T-helper 1 cell treated with Interleukin-12 subunit alpha and Interleukin-12 subunit beta and Interleukin-4 antibody, amounts not matched to agents 30 μg/mL and 1 μg/mL, for 36 hours (primary cell): ENCODE results near the gene OBP2A.
"Not testable (repeated sequence)": the region's sequence is repeated elsewhere in the genome, so short reads cannot be mapped to it uniquely, and the experiment has no call there.

Experiments
- H3K27ac Mint-ChIP-seq: one replicate; pipeline ENCODE4 v1.8.0; 2021; ENCODE audit warnings: mild to moderate bottlenecking, mixed read lengths
- H3K27me3 Mint-ChIP-seq: one replicate; pipeline ENCODE4 v1.8.0; 2021; ENCODE audit warnings: low read depth, mixed read lengths
- H3K36me3 Mint-ChIP-seq: one replicate; pipeline ENCODE4 v1.8.0; 2021; ENCODE audit warnings: low read depth, mixed read lengths
- H3K4me1 Mint-ChIP-seq: one replicate; pipeline ENCODE4 v1.8.0; 2021; ENCODE audit warnings: low read depth, mixed read lengths
- H3K4me3 Mint-ChIP-seq: one replicate; pipeline ENCODE4 v1.8.0; 2021; ENCODE audit warnings: mild to moderate bottlenecking, moderate library complexity, mixed read lengths
- H3K9me3 Mint-ChIP-seq: one replicate; pipeline ENCODE4 v1.8.0; 2021; ENCODE audit warnings: mixed read lengths

Gene OBP2A

DNA sequence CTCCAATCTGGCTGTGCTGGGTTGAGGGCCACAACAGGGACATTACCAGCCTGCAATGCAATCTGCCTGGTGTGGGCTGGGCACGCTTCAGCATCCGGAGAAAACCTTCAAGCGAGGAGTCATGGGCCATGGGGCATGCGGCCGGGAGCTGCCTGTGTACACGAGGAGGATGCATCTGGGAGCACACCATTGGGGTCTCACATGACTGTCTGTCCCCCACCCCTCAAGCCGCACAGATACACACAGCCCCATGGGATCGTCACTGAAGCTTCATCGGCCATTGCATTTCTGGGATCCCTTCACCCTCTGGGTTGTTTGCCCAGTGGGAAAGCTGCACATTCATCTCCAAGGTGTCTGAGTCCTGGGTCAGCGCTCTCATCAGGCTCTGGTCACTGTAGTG lies 14.8 kb upstream of the OBP2A start:
- Mint-ChIP-seq H3K27ac (no peak overlapping the region), H3K36me3 (no peaks in the 10 kb centered on the region), H3K4me1 (no peaks in the 10 kb centered on the region), H3K9me3 (no peaks in the 10 kb centered on the region), H3K27me3 (no peaks in the 10 kb centered on the region), H3K4me3 (no peak overlapping the region)

DNA sequence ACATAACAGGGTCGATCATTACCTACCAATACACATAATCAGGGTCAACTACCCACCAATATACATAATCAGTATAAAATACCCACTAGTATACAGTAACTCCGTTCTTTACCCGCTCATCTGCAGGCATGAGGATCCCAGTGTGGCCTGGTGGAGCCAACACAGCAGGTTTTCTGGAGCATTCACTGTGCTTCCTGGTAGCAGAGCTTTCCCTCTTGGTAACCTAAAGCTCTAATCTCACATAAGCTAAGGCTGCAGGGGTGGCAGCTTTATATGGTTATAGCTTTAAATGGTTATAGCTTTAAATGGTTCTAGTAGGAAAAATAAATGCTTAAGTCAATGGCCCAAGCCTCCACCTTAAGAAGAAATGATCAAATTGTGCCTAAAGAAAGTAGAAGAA lies 12.8 kb upstream of the OBP2A start:
- Mint-ChIP-seq H3K27me3 (peaks cover 4% of the 10 kb centered on the region), H3K4me1 (no peaks in the 10 kb centered on the region), H3K27ac (no peak overlapping the region), H3K9me3 (no peaks in the 10 kb centered on the region), H3K36me3 (no peaks in the 10 kb centered on the region), H3K4me3 (no peak overlapping the region)

DNA sequence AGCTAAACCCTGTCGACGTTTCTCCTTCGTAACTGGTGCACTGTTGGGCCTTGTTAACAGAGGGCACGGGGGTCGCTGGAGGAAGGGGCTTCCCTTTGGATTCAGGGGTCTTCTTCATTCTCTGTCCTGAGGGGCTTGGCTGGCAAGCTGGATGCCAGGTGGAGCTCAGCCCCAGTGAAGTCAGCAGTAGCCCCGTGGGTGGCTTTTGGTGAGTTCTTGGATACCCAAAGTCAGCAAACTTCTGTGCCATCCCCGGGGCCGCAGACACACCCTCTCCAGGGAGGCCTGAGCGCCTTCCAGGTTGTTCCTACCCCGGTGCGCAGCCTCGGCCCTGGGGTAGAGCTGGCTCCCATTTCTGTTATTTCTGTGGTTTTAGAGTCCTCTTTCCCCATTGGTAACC lies 12.3 kb upstream of the OBP2A start:
- H3K4me1 Mint-ChIP-seq: no peaks in the 10 kb centered on the region
- H3K27ac Mint-ChIP-seq: no peak overlapping the region
- no peak overlapping the region for H3K4me3 Mint-ChIP-seq
- no peaks in the 10 kb centered on the region for H3K36me3 Mint-ChIP-seq
- no peaks in the 10 kb centered on the region for H3K9me3 Mint-ChIP-seq
- peaks cover 4% of the 10 kb centered on the region for H3K27me3 Mint-ChIP-seq

DNA sequence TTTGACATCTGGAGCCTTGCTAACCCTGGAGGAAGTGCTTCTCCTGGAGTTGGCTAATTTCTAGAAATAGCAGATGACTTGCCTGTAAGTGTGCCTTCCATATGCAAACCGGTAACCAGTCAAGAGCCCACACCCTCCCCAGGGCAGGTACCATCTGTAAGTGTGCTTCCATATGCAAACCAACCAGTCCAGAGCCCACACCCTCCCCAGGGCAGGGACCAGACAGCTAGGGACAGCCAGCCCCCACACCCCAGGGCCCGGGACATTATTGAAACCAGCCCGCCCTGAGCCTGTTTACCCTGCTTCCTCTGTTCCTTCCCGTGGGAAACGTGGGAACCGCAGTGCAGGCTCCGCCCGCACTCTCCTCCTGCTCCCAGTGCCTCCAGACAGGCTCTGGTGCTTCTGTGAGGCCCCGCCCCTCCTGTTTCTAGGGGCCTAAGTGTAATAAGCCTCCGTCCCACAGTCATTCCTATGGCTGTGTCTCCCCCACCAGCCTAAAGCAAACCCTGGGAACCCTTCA lies 11.7 kb upstream of the OBP2A start:
- H3K4me1 Mint-ChIP-seq, H3K27ac Mint-ChIP-seq, H3K4me3 Mint-ChIP-seq, H3K36me3 Mint-ChIP-seq, H3K9me3 Mint-ChIP-seq, H3K27me3 Mint-ChIP-seq: not testable (repeated sequence)

DNA sequence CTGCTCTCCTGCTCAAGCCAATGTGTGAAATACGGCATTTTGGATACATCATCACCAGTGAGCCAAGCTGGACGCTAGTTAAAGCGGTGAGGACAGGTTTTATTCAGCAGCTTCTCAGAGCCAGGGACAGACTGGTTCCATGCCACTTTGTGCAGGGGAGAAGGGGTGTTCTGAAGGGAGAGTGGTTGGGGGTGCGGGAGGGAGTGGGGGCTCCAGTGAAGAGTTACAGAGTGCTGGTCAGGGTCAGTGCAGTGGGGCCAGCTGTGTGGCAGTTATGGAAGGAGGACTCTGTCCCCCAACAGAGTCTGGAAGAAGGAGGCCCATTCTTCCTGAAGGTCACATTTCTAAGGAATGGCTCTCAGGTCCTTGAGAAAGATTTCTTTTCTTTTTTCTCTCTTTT lies 11.1 kb upstream of the OBP2A start:
- H3K27ac Mint-ChIP-seq, H3K27me3 Mint-ChIP-seq: not testable (repeated sequence)

DNA sequence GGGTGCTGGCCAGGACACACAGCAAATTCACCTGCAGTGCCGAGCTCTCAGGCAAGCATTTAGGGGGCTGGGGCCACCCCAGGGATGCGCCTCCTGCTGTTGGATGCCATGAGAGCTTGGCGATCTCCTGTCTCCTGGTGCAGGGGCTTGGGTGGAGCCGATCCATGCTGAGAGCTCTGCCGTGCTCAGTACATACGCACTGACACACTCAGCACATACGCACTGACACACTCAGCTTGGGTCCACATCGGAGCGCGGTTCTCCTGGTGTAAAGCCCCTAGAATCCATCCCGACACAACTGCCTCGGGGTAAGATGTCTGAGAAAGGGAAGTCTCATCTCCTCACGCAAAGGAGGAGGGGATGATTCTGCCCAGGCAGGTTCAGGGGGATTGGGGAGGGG lies 10.3 kb upstream of the OBP2A start:
- not testable (repeated sequence) for H3K27ac Mint-ChIP-seq, H3K4me3 Mint-ChIP-seq, H3K36me3 Mint-ChIP-seq, H3K9me3 Mint-ChIP-seq, H3K27me3 Mint-ChIP-seq, H3K4me1 Mint-ChIP-seq

More for the DNA sequence above, 11.1 kb upstream of the OBP2A start:
- H3K36me3 Mint-ChIP-seq, H3K4me1 Mint-ChIP-seq, H3K9me3 Mint-ChIP-seq, H3K4me3 Mint-ChIP-seq: not testable (repeated sequence)

DNA sequence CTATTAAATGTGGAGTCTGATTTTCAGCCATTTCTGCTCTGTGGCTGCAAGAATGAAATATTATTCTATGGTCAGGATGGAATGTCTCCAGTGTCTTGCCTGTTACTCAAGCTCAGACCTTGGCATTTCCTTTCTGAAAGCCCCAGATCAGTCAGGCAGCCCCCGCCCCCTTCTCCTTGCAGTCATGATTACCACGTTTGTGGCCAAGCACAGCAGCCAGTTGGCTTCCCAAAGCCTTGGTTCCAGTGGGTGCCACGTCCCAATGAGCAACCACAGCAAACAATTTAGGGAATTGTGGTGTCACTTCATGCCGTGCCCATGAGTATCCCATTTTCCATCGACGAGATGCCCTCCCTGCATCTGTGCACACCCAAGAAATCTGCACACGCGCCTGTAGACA lies 9.7 kb upstream of the OBP2A start:
- Mint-ChIP-seq H3K4me1 (no peaks in the 10 kb centered on the region), H3K36me3 (no peaks in the 10 kb centered on the region), H3K9me3 (no peaks in the 10 kb centered on the region), H3K27ac (no peak overlapping the region), H3K4me3 (no peak overlapping the region), H3K27me3 (peaks cover 4% of the 10 kb centered on the region)

DNA sequence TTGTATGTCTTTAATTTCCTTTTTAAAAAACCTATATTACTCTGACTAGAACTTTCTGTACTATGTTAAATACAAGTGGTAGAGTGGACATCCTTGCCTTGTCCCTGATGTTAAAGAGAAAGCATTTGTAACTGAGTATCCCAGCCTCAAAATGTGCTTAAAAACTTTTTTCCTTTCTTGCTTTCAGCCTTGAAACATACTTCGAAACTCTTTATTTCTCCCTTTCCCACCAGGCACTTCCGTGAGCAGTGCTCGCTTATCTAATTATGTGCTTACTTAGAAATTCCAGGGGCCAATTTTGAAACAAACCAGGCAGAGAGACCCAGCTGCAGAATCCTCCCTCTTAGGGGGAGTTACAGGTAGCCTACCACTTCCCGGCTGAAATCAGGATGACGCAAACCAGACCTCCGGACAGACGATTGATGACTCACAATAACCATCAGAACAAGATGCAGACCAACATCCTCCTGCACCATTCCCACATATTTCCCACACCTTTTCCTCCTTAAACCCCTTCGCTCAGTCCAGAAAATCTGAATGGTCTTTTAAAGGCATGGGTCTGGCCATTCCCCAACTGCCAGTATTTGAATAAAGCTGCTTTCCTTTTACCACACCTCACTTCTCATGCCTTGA lies 2.5 kb upstream of the OBP2A start:
- H3K4me1 Mint-ChIP-seq, H3K27ac Mint-ChIP-seq, H3K4me3 Mint-ChIP-seq, H3K27me3 Mint-ChIP-seq, H3K9me3 Mint-ChIP-seq, H3K36me3 Mint-ChIP-seq: not testable (repeated sequence)

DNA sequence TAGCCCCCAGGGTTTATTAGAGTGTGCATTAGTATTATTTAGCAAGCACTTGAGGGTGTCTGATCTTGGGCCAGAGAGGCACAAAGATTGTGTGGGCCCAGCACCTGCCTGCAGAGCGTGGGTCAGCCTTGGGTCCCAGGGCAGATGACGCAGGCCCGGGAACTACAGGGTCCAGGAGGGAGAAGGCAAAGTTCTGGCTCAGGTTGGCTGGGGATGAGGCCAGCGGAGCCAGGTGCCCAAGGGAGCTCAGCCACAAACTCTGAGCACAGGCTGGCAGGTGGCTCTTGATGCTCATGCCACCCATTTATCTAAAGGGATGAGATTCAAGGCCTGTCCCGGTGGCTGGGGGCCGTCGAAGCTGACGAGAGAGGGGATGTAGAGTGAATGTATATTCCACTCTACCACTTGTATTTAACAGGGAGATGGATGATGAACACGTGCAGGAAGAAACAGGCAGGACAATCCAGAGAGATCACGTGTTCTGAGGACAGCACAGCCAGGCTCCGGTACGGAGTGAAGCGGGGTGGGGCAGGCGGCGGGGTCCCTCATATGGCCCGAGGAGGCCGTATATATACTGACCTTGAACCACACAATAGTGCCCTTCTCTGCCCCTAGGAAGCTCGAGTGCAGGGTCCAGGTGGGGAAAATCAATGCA lies 818 bp upstream of the OBP2A start:
- Mint-ChIP-seq H3K4me3 (no peak overlapping the region), H3K36me3 (no peaks in the 10 kb centered on the region), H3K4me1 (no peaks in the 10 kb centered on the region), H3K9me3 (no peaks in the 10 kb centered on the region), H3K27me3 (peaks cover 7% of the 10 kb centered on the region), H3K27ac (no peak overlapping the region)

DNA sequence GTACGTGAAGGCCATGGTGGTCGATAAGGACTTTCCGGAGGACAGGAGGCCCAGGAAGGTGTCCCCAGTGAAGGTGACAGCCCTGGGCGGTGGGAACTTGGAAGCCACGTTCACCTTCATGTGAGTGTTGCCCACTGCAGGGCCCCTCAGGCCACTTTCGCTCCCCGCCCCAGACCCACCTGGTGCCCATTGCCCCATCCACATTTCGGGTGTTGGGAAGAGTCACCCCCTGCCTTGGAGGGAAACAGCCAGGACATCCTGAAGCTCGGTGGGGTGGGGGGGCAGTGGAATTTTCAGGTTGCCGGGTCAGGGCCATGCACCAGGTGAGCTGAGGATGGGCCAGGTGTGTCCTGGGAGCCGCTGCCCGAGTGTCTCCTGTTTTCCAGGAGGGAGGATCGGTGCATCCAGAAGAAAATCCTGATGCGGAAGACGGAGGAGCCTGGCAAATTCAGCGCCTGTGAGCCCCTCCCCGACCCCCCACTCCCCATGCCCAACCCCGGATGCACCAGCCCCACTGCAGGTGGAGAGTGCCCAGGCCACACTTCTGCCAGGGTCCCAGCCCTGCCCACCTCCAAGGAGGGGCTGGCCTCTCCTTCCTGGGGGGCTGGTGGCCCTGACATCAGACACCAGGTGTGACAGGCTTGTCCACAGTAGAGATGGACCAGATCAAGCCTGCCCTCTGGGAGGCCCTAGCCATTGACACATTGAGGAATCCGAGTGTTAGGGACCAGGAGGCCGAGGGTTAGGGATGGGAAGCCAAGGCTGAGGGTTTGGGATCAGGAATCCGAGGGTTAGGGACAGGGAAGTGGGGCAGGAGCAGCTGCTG lies 1.1 kb downstream of the OBP2A start:
- H3K9me3 Mint-ChIP-seq, H3K4me3 Mint-ChIP-seq: not testable (repeated sequence)

DNA sequence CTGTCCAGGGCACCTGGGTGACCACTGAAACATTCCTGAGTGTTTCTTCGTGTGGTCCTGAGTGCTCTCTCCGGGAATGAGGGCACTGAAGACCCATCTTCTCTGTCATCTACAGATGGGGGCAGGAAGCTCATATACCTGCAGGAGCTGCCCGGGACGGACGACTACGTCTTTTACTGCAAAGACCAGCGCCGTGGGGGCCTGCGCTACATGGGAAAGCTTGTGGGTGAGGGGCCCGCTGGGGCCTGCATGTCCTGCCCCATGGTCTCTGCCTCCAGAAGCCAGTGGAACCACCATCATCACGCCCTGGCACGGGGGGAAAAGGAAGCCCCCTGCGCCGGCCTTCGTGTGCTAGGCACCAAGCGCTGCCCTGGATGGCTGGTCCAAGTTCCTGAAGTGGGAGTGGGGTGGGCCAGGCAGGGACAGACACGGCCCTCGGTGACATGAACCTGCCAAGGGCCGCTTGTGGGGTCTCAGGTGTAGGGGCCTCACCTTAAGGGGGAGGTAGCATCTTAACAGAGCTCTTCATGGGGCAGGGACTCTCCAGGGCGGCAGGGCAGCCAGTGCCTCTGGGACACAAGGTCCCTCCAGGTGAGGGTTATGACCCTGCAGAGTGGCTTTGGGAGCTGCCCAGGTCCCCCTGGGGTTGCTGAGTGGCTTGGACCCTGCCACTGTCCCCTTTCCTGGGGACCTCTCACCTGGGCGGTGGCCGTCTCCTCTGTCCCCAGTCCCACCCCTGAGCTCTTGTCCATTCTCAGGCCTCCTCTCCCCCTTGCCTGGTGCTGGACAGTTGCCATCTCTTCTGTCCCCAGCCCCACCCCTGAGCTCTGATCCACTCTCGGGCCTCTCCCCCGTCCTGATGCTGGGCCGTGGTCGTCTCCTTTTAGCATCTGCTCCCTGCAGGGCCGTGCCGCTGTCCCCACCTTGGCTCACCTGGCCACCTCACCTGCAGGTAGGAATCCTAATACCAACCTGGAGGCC lies 2.1 kb downstream of the OBP2A start:
- Mint-ChIP-seq H3K9me3 (no peaks in the 10 kb centered on the region), H3K36me3 (no peaks in the 10 kb centered on the region), H3K27ac (no peak overlapping the region), H3K4me1 (no peaks in the 10 kb centered on the region), H3K4me3 (no peak overlapping the region), H3K27me3 (peaks cover 7% of the 10 kb centered on the region)

More for the DNA sequence above, 1.1 kb downstream of the OBP2A start:
- H3K27ac Mint-ChIP-seq, H3K36me3 Mint-ChIP-seq, H3K27me3 Mint-ChIP-seq, H3K4me1 Mint-ChIP-seq: not testable (repeated sequence)

DNA sequence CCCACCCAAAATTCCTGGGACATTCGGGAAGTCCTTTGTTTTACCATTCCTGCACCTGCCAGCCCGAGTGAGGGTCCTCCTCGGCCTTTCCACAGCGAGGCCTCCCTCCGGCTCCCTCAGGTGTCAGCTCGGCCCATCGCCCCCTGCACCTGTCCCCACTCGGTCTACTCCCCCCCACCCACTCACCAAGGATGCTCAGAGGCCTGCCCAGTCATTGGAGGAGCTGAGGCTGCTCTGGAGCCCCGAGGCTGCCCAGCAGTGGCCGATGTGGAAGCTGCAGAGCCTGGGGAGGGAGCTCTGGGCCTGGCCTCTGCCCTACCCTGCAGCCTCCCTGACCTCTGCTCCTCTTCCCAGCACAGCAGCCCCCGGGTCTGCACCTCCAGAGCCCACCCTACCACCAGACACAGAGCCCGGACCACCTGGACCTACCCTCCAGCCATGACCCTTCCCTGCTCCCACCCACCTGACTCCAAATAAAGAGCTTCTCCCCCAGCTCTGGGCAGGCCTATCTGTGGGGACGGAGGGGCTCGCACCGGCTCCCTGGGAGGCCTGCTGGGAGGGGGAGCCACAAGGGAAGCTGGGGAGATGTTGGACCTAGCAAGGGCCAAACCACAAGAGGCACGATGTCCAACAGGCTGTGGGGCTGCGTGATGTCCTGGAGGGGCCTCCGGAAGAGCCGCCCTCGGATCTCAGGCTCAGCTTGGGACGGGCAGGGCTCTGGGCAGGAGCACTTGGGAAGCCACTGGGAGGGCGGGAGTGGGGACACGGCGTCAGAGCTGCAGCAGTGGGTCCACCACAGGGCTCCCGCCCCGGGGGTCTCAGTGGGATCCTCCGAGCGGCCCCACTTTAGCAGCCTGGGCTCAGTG lies 3.8 kb downstream of the OBP2A start:
- not testable (repeated sequence) for H3K27me3 Mint-ChIP-seq, H3K4me3 Mint-ChIP-seq, H3K9me3 Mint-ChIP-seq, H3K4me1 Mint-ChIP-seq, H3K27ac Mint-ChIP-seq, H3K36me3 Mint-ChIP-seq

DNA sequence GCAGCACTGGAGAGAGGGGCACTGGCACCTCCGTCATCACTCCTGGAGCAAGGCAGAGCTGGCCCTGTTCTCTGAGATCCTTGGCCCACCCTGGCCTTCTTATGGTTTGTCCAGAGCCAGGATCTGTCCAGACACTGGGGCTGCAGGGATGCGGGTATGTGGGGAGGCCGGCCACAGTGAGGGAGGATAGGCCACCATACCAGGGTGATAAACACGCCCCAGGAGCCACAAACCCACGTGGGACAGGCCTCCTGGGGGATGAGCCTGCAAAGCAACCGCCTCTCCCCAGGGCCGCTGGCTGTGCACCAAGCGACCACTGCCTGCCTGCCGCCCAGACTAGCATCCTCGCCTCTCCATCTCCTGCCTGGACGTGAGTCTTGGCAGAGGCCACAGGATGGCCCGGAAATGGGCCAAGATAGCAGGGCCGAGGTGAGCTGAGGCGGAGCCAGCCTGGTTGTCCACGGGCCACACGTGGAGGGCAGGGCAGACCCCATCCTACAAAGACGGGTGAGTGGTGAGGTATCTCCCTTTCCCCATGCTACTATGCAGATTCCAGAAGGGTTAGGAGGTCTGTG lies 4.5 kb downstream of the OBP2A start:
- Mint-ChIP-seq H3K4me3 (no peak overlapping the region), H3K36me3 (no peaks in the 10 kb centered on the region), H3K4me1 (no peaks in the 10 kb centered on the region), H3K9me3 (no peaks in the 10 kb centered on the region), H3K27ac (no peak overlapping the region), H3K27me3 (no peaks in the 10 kb centered on the region)
